WERI-Rb-1 (cell line): ENCODE data around the gene IQGAP2.

Experiments
- DNase-seq: peaks from one replicate; pipeline ENCODE4 v3.0.0-alpha.2; 2020
- H3K27ac ChIP-seq: fragments of 250-450 bp; sonication (Bioruptor Pico); 2 replicates; pipeline ENCODE4 v1.5.1; 2020; ENCODE audit warnings: mild to moderate bottlenecking, moderate library complexity
- H3K27me3 ChIP-seq: fragments of 250-450 bp; sonication (Bioruptor Pico); 2 replicates; pipeline ENCODE4 v1.5.1; 2021; ENCODE audit warnings: mild to moderate bottlenecking, low read depth, moderate library complexity; ENCODE audit not compliant: insufficient read depth, severe bottlenecking
- H3K36me3 ChIP-seq: fragments of 250-450 bp; sonication (Bioruptor Pico); 2 replicates; pipeline ENCODE4 v1.5.1; 2020; ENCODE audit warnings: mild to moderate bottlenecking, moderate library complexity
- H3K4me3 ChIP-seq: 2 replicates; pipeline ENCODE4 v1.5.1; 2011; ENCODE audit warnings: low read depth, mild to moderate bottlenecking, control low read depth, low read length
- H3K9me3 ChIP-seq: fragments of 250-450 bp; sonication (Bioruptor Pico); 2 replicates; pipeline ENCODE4 v1.5.1; 2021; ENCODE audit warnings: mild to moderate bottlenecking, moderate library complexity; ENCODE audit not compliant: severe bottlenecking
- CTCF ChIP-seq: IDR thresholded peaks from 2 replicates; pipeline ENCODE4 v1.5.1; 2011; ENCODE audit warnings: low read depth, mild to moderate bottlenecking, control low read depth, inconsistent platforms, low read length

The IQGAP2 gene

GRCh38 chr5:76641514-76642120 lies 238.5 kb downstream of the IQGAP2 start:
- H3K9me3 ChIP-seq, result no peaks in the 10 kb centered on the region
- DNase-seq, result peak; percentile 64
- H3K36me3 ChIP-seq, result peaks cover 6% of the 10 kb centered on the region; the same call in 1 of the 2 replicates
- H3K4me3 ChIP-seq, result no peak overlapping the region
- H3K27ac ChIP-seq, result no peak overlapping the region
- peak; percentile 67 for TF ChIP-seq CTCF
- no peaks in the 10 kb centered on the region for H3K27me3 ChIP-seq

GRCh38 chr5:76642390-76643040 lies 239.4 kb downstream of the IQGAP2 start:
- DNase-seq, result no peak
- Histone ChIP-seq H3K27ac (no peak overlapping the region), H3K9me3 (no peaks in the 10 kb centered on the region), H3K36me3 (peaks cover 6% of the 10 kb centered on the region; the same call in 1 of the 2 replicates), H3K4me3 (no peak overlapping the region), H3K27me3 (no peaks in the 10 kb centered on the region)
- no peak for TF ChIP-seq CTCF

GRCh38 chr5:76643371-76643770 lies 240.3 kb downstream of the IQGAP2 start:
- no peak for DNase-seq
- Histone ChIP-seq H3K9me3 (no peaks in the 10 kb centered on the region), H3K36me3 (peaks cover 6% of the 10 kb centered on the region; the same call in 1 of the 2 replicates), H3K4me3 (no peak overlapping the region), H3K27ac (no peak overlapping the region), H3K27me3 (no peaks in the 10 kb centered on the region)
- no peak for TF ChIP-seq CTCF

GRCh38 chr5:76649140-76649539 lies 246.1 kb downstream of the IQGAP2 start:
- no peaks in the 10 kb centered on the region for H3K27me3 ChIP-seq
- no peak for DNase-seq
- no peak overlapping the region for H3K27ac ChIP-seq
- TF ChIP-seq CTCF, result no peak
- no peaks in the 10 kb centered on the region; the same call in 1 of the 2 replicates for H3K36me3 ChIP-seq
- H3K9me3 ChIP-seq, result peaks cover 6% of the 10 kb centered on the region
- H3K4me3 ChIP-seq, result no peak overlapping the region

- Histone ChIP-seq H3K4me3 (no peak overlapping the region), H3K27ac (no peak overlapping the region), H3K36me3 (no peaks in the 10 kb centered on the region; the same call in 1 of the 2 replicates), H3K9me3 (peaks cover 6% of the 10 kb centered on the region), H3K27me3 (no peaks in the 10 kb centered on the region)
- DNase-seq, result no peak
- TF ChIP-seq CTCF, result no peak
These were observed 249.8 kb downstream of the IQGAP2 start for GRCh38 chr5:76652809-76653414.
